ENCODE results near the gene IL25. TPM values are rescaled to one million over a fixed set of nuclear protein-coding genes. Genes with fewer than 3 reads are reported as not detected.

IL25 gene
- total and polyA plus RNA-seq, 8 donors, result not detected

- H3K27me3 ChIP-seq, result no peaks in the 10 kb centered on the region
- H3K4me1 ChIP-seq, result peaks cover 0 to 16% (median 9%) of the 10 kb centered on the region in 3 donors
- H3K27ac ChIP-seq, result no peak overlapping the region
- DNase-seq (no peak), ATAC-seq (no peak), FAIRE-seq (no peak)
- intact Hi-C loops (cut with DNase I), result loop anchor here in 1 of 3 donors (5.0 kb wide), 2 partner anchors 51 to 141 kb away; partner anchors contain the start of genes CMTM5 and NGDN
- H3K36me3 ChIP-seq, result peaks cover 0 to 26% (median 13%) of the 10 kb centered on the region in 3 donors
- no peak overlapping the region for H3K4me3 ChIP-seq
- WGBS, 2 donors, result 67% methylated on average over 13 of the region's 13 CpGs
- H3K9me3 ChIP-seq, result no peaks in the 10 kb centered on the region
- TF ChIP-seq CTCF (IDR thresholded peaks at IDR 0.05), result no peak
These were observed 45.9 kb upstream of the IL25 start for GRCh38 chr14:23326491-23327332.

GRCh38 chr14:23327947-23328744, 44.5 kb upstream of the IL25 start:
- H3K36me3 ChIP-seq, result peaks cover 0 to 24% (median 13%) of the 10 kb centered on the region in 3 donors
- intact Hi-C loops (cut with DNase I), result loop anchor here in 1 of 3 donors (5.0 kb wide), 2 partner anchors 49 to 139 kb away; partner anchors contain the start of genes CMTM5 and NGDN
- WGBS, 2 donors, result 28 to 40% methylated on average over 4 of the region's 4 CpGs
- no peak overlapping the region for H3K4me3 ChIP-seq
- peak in 4 of 6 donors; percentile 52 to 77 (median 61) for DNase-seq
- H3K27ac ChIP-seq, result no peak overlapping the region
- no peak for FAIRE-seq
- H3K4me1 ChIP-seq, result peaks cover 0 to 8% (median 4%) of the 10 kb centered on the region in 3 donors
- no peaks in the 10 kb centered on the region for H3K27me3 ChIP-seq
- ATAC-seq, result peak; percentile 75 to 96 (median 90)
- no peaks in the 10 kb centered on the region for H3K9me3 ChIP-seq
- TF ChIP-seq CTCF (IDR thresholded peaks at IDR 0.05), result peak; percentile 70 to 84 (median 79)

GRCh38 chr14:23335623-23336022, 37.0 kb upstream of the IL25 start:
- Histone ChIP-seq H3K4me1 (no peaks in the 10 kb centered on the region), H3K27ac (no peak overlapping the region), H3K9me3 (no peaks in the 10 kb centered on the region), H3K4me3 (no peak overlapping the region), H3K27me3 (no peaks in the 10 kb centered on the region), H3K36me3 (no peaks in the 10 kb centered on the region)
- intact Hi-C loops (cut with DNase I), result loop anchor here in 1 of 3 donors (5.0 kb wide), 1 partner anchor 37 kb away; the partner anchor contains the start of gene IL25
- WGBS, 2 donors, result 76 to 83% methylated on average over 5 of the region's 5 CpGs
- no peak for TF ChIP-seq CTCF (IDR thresholded peaks at IDR 0.05)
- ATAC-seq (no peak), DNase-seq (no peak), FAIRE-seq (no peak)

DNA sequence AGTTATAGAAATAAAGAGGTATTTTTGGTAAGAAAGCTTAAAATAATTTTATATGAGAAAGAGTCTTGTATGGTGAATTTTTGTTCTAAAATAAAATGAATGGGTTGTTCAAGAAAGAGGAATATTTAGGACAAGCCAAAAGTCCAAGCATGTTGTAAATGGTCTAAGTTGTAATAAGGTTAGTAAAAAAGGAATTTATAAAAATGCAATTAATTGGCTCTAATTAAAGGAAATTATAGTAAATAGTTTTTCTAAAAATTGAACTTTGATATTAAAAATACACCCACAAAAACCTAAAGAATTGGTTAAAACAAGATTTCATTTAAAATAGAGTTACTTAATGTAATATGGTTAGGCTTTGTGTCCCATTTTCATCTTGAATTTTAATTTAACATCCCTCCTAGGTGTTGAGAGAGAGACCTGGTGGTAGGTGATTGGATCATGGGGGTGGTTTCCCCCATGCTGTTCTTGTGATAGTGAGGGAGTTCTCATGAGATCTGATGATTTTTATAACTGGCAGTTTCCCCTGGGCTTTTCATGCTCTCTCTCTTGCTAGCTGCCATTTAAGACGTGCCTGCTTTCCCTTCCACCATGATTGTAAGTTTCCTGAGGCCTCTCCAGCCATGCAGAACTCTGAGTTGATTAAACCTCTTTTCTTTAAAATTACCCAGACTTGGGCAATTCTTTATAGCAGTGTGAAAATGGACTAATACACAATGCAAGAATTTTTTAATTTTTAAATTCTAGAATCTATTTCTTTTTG, 32.9 kb upstream of the IL25 start:
- Histone ChIP-seq H3K36me3 (no peaks in the 10 kb centered on the region), H3K27me3 (no peaks in the 10 kb centered on the region), H3K4me1 (no peaks in the 10 kb centered on the region), H3K4me3 (no peak overlapping the region), H3K27ac (no peak overlapping the region), H3K9me3 (no peaks in the 10 kb centered on the region)
- intact Hi-C loops (cut with DNase I), result loop anchor here in 1 of 3 donors (5.0 kb wide), 1 partner anchor 33 kb away; the partner anchor contains the start of gene IL25
- ATAC-seq (no peak), FAIRE-seq (no peak), DNase-seq (no peak)
- no peak for TF ChIP-seq CTCF (IDR thresholded peaks at IDR 0.05)
- WGBS, 2 donors, result 61 to 77% methylated on average over 1 of the region's 1 CpG
